Colon (tissue), 2 donors: ENCODE measurements around the gene SPINT3.
"Not testable (repeated sequence)": the region's sequence is repeated elsewhere in the genome, so short reads cannot be mapped to it uniquely, and the experiment has no call there.

Experiments
- FAIRE-seq: peaks from 2 replicates; lab custom pipeline; 2012; peaks lifted over from hg19 to GRCh38; lab: Jason Lieb, UNC
- donor health status: control.
- donor health status: control.

SPINT3 gene

GRCh38 chr20:45502561-45502960, 12.9 kb downstream of the SPINT3 start:
- FAIRE-seq = no peak

GRCh38 chr20:45501600-45501999, 13.8 kb downstream of the SPINT3 start:
- FAIRE-seq = no peak

- FAIRE-seq = no peak
These were observed 15.4 kb downstream of the SPINT3 start for GRCh38 chr20:45500022-45500421.

- FAIRE-seq = no peak
These were observed 17.4 kb downstream of the SPINT3 start for GRCh38 chr20:45497971-45498494.

- no peak for FAIRE-seq
These were observed 19.3 kb downstream of the SPINT3 start for GRCh38 chr20:45496166-45496565.

GRCh38 chr20:45495501-45495941, 19.9 kb downstream of the SPINT3 start:
- no peak for FAIRE-seq

- no peak for FAIRE-seq
These were observed 26.3 kb downstream of the SPINT3 start for GRCh38 chr20:45489083-45489531.

- no peak for FAIRE-seq
These were observed 28.2 kb downstream of the SPINT3 start for GRCh38 chr20:45487231-45487635.

GRCh38 chr20:45485388-45485787, 30.0 kb downstream of the SPINT3 start:
- no peak for FAIRE-seq

GRCh38 chr20:45484676-45485075, 30.7 kb downstream of the SPINT3 start:
- FAIRE-seq = no peak

GRCh38 chr20:45479822-45480221, 35.6 kb downstream of the SPINT3 start:
- FAIRE-seq = no peak

- FAIRE-seq = not testable (repeated sequence)
These were observed 37.8 kb downstream of the SPINT3 start for GRCh38 chr20:45477530-45478148.

GRCh38 chr20:45472286-45472685, 43.1 kb downstream of the SPINT3 start:
- not testable (repeated sequence) for FAIRE-seq

- no peak for FAIRE-seq
These were observed 44.5 kb downstream of the SPINT3 start for GRCh38 chr20:45470937-45471336.

- no peak for FAIRE-seq
These were observed 45.0 kb downstream of the SPINT3 start for GRCh38 chr20:45470262-45470931.

GRCh38 chr20:45469336-45470261, 45.8 kb downstream of the SPINT3 start, which contains the start of gene WFDC2:
Gene WFDC2, plus strand, starts transcription at chr20:45469753. Its CDS starts 29 bp downstream, at chr20:45469782.
- FAIRE-seq = no peak

- FAIRE-seq = no peak
These were observed 47.6 kb downstream of the SPINT3 start for GRCh38 chr20:45467861-45468260.

- FAIRE-seq = no peak
These were observed 48.2 kb downstream of the SPINT3 start for GRCh38 chr20:45467172-45467571.

GRCh38 chr20:45465491-45466266, 49.7 kb downstream of the SPINT3 start:
- FAIRE-seq = no peak

- FAIRE-seq = no peak
These were observed 51.7 kb downstream of the SPINT3 start for GRCh38 chr20:45463709-45464108.

- no peak for FAIRE-seq
These were observed 52.5 kb downstream of the SPINT3 start for GRCh38 chr20:45462711-45463509.
